Stimulated activated effector memory CD8-positive, alpha-beta T cell treated with anti-CD3 and anti-CD28 coated beads, Interleukin-12 subunit alpha, Interleukin-12 subunit beta, amount 100 ng/mL, for 72 hours (primary cell): ENCODE results near the gene PKNOX2.

Experiments
- ATAC-seq: fragments of 150-1000 bp; cut with Tn5 transposase; 2 replicates; pipeline ENCODE4 v1.10.0; 2021
- DNase-seq, 2 donors: peaks; one replicate each; pipeline ENCODE4 v3.0.0; 2021 to 2022; ENCODE audit warnings: low spot score in 2 of 2
- H3K27ac Mint-ChIP-seq: one replicate; pipeline ENCODE4 v1.8.0; 2022; ENCODE audit warnings: mild to moderate bottlenecking, mixed read lengths
- H3K36me3 Mint-ChIP-seq: one replicate; pipeline ENCODE4 v1.8.0; 2022; ENCODE audit warnings: mild to moderate bottlenecking, mixed read lengths
- H3K4me1 Mint-ChIP-seq: one replicate; pipeline ENCODE4 v1.8.0; 2022; ENCODE audit warnings: mixed read lengths
- H3K4me3 Mint-ChIP-seq: one replicate; pipeline ENCODE4 v1.8.0; 2022; ENCODE audit warnings: mild to moderate bottlenecking, mixed read lengths
- H3K9me3 Mint-ChIP-seq: one replicate; pipeline ENCODE4 v1.8.0; 2022; ENCODE audit warnings: mixed read lengths

PKNOX2 gene

DNA sequence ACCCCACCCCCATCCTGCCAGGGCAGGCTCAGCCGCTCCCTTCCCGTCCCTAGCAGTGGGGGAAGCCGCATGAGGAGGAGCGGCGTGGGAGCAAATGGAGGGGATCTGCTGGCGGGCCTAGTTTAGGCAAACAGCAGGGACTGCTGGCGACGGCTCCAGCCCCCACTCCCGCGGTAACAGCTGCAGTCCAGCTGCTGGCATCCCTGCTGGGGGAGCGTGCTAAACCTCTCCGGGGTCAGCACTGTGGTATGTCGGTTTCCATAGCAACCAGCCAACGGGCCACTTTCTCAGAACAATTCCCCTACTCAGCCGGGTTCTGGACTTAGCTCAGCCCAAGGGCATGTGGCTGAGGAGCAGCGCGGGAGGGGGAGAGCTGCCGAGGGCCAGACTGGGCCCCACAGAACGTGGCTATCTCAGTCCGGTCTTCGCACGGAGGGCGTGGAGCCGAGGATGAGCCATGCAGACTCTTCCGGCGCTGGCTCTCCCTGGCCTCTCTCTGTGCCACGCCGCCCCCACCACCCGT is 98.8 kb downstream of the PKNOX2 start:
- DNase-seq (no peak), ATAC-seq (no peak)
- H3K27ac Mint-ChIP-seq = no peak overlapping the region
- H3K36me3 Mint-ChIP-seq = no peaks in the 10 kb centered on the region
- no peaks in the 10 kb centered on the region for H3K9me3 Mint-ChIP-seq
- H3K4me3 Mint-ChIP-seq = no peak overlapping the region
- H3K4me1 Mint-ChIP-seq = no peaks in the 10 kb centered on the region

DNA sequence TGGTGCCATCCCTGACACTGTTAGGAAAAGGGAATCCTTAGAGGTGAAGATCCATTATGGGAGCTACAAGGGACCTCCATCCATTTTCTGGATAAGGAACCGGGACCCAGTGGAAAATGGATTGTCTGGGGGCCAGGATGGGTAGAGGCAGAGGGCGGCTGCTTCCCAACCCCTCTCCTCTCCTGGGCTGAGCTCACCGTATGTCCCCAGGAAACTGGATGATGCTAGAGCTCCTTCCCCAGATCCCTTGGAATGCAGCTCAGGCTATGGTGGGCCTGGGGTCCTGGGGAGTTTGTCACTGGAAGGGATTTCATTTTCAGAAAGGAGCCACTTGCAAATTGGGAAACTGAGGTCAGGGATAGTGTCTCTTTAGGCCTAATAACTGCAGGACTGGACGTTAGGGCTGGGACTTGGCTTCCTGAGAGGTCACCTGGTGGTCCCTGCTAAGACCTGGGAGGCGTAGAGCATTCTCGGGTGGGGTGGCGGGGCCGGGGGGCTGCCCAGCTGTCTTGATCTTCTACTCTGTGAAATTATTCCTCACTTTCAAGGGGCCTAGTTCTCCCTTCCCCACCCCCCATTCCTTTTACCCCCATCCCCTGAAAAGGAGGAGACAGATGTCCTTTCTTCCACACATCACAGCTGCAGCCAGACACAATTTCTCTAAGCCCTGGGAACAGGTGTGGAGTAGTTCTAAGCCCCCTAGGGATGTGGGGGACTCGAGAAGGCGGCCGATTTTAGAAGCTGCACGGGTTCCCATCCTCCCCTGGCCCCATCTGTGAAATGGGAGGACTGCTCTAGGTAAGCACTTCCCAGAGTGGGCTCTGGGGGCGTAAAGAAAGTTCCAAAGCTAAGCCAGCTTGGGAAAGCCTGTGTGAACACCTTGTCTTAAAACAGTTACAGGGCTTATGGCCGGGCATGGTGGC is 99.8 kb downstream of the PKNOX2 start:
- Mint-ChIP-seq H3K9me3 (no peaks in the 10 kb centered on the region), H3K36me3 (no peaks in the 10 kb centered on the region), H3K4me1 (no peaks in the 10 kb centered on the region), H3K4me3 (no peak overlapping the region), H3K27ac (no peak overlapping the region)
- DNase-seq = no peak
- ATAC-seq = no peak

DNA sequence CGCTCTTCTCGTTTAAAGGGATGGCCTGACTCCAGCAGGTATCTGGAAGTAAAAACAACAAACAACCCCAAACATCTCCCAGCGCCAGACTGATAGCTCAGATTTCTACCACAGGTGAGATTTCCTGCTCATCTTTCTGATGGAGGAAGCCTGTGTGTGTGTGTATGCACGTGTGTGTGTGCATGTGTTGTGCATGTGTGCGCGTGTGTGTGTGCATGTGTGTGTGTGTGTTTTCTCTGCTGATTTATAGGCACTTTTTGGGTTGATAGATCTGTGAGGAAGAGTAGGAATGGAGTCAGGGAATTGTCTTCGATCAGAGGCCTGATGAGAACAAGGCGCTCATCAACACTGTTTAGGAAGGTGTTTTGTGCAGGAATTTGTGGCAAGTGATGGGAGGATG is 103.0 kb downstream of the PKNOX2 start:
- Mint-ChIP-seq H3K27ac (no peak overlapping the region), H3K9me3 (no peaks in the 10 kb centered on the region), H3K4me1 (no peaks in the 10 kb centered on the region), H3K4me3 (no peak overlapping the region), H3K36me3 (no peaks in the 10 kb centered on the region)
- DNase-seq = no peak
- ATAC-seq = no peak

DNA sequence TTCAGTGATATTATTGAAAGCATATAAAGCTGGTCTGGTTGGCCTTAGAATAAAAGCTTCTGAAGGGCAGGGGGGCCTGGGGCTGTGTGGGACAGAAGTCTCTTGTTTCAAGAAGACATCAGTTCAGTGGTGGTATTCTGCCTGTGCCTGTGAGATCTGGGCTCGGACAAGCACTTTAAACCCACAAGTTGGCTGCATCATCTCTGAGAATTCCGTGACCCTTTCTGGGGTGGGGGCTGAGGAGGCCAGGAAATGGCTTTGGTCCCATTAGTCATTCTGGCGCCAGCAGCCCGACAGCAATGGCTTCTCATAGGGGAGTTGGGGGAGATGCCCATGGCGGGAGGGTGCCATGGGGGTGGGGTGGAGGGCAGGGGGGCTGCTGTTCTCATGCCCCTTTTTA is 104.1 kb downstream of the PKNOX2 start:
- H3K4me3 Mint-ChIP-seq = no peak overlapping the region
- H3K4me1 Mint-ChIP-seq = no peaks in the 10 kb centered on the region
- no peaks in the 10 kb centered on the region for H3K9me3 Mint-ChIP-seq
- ATAC-seq (no peak), DNase-seq (no peak)
- H3K27ac Mint-ChIP-seq = no peak overlapping the region
- no peaks in the 10 kb centered on the region for H3K36me3 Mint-ChIP-seq

DNA sequence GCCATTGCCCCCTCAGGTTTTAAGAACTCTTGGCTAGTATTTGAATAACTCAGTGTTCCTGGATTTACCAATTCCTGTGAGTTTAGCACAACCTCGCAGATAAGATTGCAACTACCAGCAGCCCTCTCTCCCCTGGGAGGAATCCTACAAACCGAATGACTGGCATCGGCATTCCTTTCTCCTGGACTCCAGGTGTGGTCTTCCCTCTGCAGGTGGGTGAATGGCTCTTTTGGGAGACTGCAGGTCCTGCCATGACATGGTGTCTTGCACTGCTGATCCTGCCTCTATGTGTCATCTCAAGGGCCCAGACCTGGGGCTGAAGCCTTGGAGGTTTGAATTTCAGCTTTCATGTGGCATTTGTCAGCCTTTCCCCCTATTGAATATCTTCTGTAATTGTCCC is 105.6 kb downstream of the PKNOX2 start:
- no peaks in the 10 kb centered on the region for H3K9me3 Mint-ChIP-seq
- no peak for ATAC-seq
- H3K36me3 Mint-ChIP-seq = no peaks in the 10 kb centered on the region
- H3K4me1 Mint-ChIP-seq = no peaks in the 10 kb centered on the region
- no peak overlapping the region for H3K4me3 Mint-ChIP-seq
- no peak overlapping the region for H3K27ac Mint-ChIP-seq
- no peak for DNase-seq

DNA sequence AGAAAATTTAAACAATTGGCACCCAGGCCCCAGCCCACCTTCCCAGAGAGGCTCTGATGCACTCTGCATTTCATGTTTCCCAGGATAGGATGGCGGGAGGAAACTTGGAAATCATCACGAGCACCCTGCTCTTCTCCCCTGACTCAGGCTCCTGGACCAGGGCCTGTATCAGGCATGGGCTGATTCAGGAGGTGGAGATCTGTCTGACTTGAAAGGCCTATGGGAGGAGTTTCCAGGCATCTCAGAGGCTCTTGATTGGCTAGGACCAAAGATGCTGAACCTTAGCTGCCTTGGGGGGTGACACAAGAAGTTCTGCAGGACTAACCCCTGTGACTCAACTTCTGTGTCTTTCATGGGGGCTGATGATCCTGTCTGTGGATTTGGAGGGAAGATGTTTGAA is 106.2 kb downstream of the PKNOX2 start:
- Mint-ChIP-seq H3K9me3 (no peaks in the 10 kb centered on the region), H3K36me3 (no peaks in the 10 kb centered on the region), H3K4me1 (no peaks in the 10 kb centered on the region), H3K4me3 (no peak overlapping the region), H3K27ac (no peak overlapping the region)
- ATAC-seq = no peak
- no peak for DNase-seq

DNA sequence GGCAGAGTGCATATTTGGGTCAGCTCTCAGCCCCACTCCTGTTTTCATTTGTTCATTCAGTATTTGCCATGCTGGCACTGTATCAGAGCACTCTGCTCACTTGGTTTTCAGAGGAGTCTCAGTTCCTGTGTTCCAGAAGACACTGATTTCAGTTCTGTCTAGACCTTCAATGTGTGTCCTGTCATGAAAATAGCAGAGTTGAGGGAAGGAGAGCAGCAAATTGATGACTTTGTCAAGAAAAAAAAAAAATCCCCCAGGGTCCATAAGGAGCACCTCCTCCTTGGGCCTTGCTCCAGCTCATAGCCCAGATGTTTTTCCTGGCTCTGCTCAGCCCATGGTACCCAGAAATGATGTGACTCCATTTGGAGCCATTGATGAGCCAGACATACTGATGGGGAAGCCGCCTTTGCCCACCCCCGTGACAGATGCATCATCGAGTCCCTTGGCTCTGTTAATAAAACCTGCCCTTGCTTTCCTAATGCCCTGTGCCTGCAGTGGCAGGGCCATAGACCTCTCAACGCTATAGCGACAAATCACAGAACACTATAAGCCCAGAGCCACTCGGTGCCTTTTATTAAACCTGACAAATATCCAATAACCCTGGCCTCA is 107.0 kb downstream of the PKNOX2 start:
- Mint-ChIP-seq H3K27ac (no peak overlapping the region), H3K9me3 (no peaks in the 10 kb centered on the region), H3K4me1 (no peaks in the 10 kb centered on the region), H3K4me3 (no peak overlapping the region), H3K36me3 (no peaks in the 10 kb centered on the region)
- DNase-seq (no peak), ATAC-seq (no peak)

DNA sequence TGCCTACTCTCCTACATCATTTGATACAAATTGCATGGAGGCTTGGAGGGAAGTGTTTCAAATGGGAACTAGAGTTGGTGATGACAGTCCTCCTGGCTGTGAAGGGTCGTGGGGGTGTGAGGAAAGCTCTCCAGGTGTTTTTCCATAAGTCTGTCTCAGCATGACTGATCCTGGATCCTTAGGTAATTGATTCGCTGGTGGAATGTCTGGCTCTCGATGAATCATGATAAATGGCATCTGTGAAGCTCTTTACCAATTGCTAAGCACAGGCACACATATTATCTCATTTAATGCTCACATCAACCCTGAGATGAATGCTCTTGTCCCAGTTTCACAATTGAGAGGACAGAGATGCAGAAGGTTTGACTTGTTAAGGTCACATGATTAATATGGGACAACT is 107.5 kb downstream of the PKNOX2 start:
- Mint-ChIP-seq H3K4me1 (no peaks in the 10 kb centered on the region), H3K4me3 (no peak overlapping the region), H3K9me3 (no peaks in the 10 kb centered on the region), H3K27ac (no peak overlapping the region), H3K36me3 (no peaks in the 10 kb centered on the region)
- DNase-seq = no peak
- no peak for ATAC-seq

DNA sequence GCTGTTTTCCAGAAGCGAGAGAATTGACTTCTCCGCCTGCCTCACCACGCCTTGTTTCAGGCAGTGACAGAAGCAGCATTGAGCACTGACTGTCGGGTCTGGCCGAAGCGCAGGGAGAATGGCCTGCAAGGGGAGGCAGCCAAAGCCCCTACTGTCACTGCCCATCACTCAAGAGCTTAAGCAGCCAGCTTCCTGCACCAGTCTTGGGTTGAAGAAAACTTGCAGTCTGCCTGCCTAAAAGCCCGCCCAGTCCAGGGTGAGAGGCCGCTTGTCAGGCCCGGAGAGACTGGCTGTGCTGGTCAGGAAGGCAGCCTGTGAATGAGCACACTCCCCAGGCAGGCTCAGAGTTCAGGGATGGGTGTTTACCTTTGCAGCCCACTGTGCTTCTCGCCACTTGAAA is 108.3 kb downstream of the PKNOX2 start:
- Mint-ChIP-seq H3K4me3 (no peak overlapping the region), H3K27ac (no peak overlapping the region), H3K36me3 (no peaks in the 10 kb centered on the region), H3K9me3 (no peaks in the 10 kb centered on the region), H3K4me1 (no peaks in the 10 kb centered on the region)
- ATAC-seq (no peak), DNase-seq (no peak)

DNA sequence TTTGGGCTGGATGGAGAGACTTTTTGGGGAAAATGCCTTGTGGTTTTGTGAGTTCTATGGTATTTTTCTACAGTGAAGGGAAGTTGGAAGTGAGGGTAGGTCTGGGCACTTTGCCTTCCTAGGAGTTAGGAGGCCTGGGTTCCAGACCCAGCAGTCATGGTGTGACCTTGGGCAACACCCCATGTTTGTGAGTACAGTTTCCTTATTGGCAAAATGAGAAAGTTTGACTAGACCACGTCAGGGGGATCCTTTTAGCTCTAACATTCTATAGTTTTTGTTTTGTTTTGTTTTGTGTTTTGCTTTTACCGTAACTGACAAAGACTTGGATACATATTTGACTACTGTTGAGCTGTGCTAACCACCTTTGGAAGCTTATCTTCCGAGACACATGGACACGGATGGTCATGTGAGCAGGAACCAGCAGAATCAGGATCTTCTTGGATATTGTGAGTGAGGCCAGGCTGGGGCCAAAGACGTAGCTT is 109.0 kb downstream of the PKNOX2 start:
- Mint-ChIP-seq H3K4me3 (no peak overlapping the region), H3K36me3 (no peaks in the 10 kb centered on the region), H3K27ac (no peak overlapping the region), H3K4me1 (no peaks in the 10 kb centered on the region), H3K9me3 (no peaks in the 10 kb centered on the region)
- DNase-seq (no peak), ATAC-seq (no peak)

DNA sequence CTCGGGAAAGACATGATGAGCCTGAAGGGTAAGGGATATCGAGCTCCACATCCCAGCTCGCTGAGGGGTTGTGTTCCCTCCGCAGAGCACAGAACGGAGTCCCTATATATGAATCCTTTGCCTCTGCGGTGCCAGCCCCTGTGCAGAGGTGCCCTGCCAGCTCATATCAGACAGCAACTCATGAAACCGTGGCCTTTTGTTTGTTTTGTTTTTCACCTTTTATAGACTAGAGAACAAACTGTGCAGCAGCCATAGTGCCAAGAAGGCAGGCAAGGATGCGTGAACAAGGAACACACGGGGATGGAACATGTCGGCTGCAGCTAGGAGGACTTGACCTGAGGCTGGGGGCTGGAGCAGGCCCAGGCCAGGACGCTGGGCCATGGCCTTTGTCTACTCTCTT is 109.8 kb downstream of the PKNOX2 start:
- Mint-ChIP-seq H3K27ac (no peak overlapping the region), H3K4me1 (no peaks in the 10 kb centered on the region), H3K4me3 (no peak overlapping the region), H3K36me3 (no peaks in the 10 kb centered on the region), H3K9me3 (no peaks in the 10 kb centered on the region)
- ATAC-seq = no peak
- no peak for DNase-seq

DNA sequence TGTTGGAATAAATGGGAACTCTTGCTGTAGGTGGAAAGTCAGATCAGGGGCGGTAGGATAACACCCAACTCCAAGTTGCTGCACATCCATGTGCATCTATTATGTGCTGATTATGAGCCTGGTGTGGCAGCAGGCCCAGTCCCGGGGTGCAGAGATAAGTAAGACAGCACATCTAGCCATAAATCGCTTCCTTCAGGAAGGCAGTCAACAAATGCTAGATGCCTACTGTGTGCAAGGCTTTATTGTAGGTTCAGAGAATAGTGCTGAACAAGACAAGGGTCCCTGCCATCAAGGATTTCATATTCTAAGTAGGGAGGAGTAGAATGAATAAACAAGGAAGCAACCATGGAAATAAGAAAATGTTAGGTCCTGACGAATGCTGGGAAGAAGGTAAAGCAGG is 110.2 kb downstream of the PKNOX2 start:
- Mint-ChIP-seq H3K9me3 (no peaks in the 10 kb centered on the region), H3K36me3 (no peaks in the 10 kb centered on the region), H3K4me3 (no peak overlapping the region), H3K27ac (no peak overlapping the region), H3K4me1 (no peaks in the 10 kb centered on the region)
- ATAC-seq = no peak
- DNase-seq = no peak

DNA sequence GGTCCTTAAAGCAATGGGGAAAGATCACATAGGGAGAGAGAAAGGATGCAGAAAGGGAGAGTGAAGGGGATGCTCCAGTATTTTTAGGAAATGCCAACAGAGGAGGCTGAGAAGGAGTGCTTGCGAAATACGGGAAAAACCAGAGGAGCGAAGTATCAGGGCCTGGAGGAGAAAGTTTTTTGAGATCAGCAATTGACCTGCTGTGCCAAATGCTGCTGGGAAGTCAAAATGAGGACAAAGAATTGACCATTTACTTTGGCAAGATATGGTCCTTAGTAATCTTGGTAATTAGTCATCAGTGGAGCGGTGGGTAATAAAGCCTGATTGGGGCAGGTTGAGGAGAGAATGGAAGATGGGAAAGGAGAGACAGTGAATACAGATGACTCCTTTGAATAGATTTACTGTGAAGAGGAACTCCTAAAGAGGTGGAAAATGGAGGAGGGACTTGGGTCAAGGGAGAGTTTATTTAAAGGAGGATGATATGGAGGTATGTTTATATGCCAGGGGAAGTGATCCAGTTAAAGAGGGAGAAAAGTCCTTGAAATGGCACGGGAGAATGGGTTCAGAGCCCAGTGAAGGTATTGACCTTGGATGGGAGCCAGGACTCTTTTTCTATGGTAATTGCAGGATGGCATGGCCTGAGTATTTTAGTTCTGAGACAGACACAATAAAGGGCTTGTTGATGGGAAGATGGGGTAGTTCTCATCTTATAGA is 111.5 kb downstream of the PKNOX2 start:
- no peak overlapping the region for H3K4me3 Mint-ChIP-seq
- DNase-seq (no peak), ATAC-seq (no peak)
- H3K36me3 Mint-ChIP-seq = no peaks in the 10 kb centered on the region
- H3K27ac Mint-ChIP-seq = no peak overlapping the region
- H3K9me3 Mint-ChIP-seq = no peaks in the 10 kb centered on the region
- no peaks in the 10 kb centered on the region for H3K4me1 Mint-ChIP-seq

DNA sequence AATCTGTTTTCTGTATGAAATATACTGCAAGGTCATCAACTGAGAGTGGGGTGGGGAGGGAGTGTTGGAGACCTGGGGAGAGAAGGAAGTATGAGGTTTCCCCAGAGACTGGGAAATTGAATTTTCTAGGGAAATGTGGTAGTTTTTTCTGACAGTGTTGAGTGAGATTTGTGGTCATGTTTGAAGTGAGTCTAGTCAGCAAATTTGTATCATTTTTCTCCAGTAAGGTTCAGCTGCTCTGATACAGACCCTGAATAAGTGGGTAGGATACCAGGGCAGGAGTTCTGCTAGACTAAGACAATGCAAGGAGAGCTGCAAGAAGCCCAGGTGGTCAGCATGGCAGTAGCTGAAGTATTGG is 112.0 kb downstream of the PKNOX2 start:
- Mint-ChIP-seq H3K4me3 (no peak overlapping the region), H3K27ac (no peak overlapping the region), H3K9me3 (no peaks in the 10 kb centered on the region), H3K4me1 (no peaks in the 10 kb centered on the region), H3K36me3 (no peaks in the 10 kb centered on the region)
- ATAC-seq (no peak), DNase-seq (no peak)

DNA sequence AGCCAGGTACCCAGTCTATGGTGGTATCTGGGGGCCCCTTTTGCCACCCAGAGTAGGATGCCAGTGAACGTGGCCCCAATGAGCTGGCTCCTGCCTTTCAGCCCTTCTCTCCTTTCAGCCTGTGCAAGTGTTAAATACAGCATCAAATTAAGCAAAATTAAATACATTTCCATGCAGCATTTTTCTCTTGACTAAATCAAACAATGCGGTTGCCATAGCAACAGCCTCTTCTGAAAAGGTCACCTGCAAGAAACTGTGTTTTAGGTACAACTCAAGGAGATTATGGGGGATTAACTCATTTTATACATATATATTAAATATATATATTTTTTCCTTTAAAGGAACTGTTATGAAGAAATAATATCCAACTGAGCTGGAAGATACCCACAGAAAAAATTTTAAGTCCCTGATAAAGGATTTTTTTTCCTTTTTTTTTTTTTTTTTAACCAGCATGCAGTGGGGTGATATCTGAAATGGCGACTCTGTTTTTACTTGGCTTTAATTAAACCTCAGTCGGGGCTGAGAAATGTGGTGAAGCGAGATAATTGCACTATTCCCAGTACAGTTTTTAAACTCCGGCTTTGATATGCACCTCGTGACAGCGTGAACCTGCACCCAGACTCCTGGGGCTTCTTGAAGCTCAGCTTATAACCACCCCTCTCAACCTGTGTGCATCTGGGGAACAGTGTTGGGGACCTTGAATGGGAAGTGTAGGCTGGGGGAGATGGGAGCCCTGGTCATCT is 115.3 kb downstream of the PKNOX2 start:
- H3K36me3 Mint-ChIP-seq = no peaks in the 10 kb centered on the region
- no peak overlapping the region for H3K4me3 Mint-ChIP-seq
- no peaks in the 10 kb centered on the region for H3K4me1 Mint-ChIP-seq
- no peak overlapping the region for H3K27ac Mint-ChIP-seq
- no peak for ATAC-seq
- no peaks in the 10 kb centered on the region for H3K9me3 Mint-ChIP-seq
- no peak for DNase-seq
